HTERT RPE-1 (cell line): ENCODE results near the gene EDARADD.

ENCODE experiments used
- in situ Hi-C: fragments of 300-500 bp; cut with MboI; formaldehyde crosslinking; loops from 4 replicates; pipeline ENCODE4 v1.14.3; 2020; ENCODE audit warnings: low sequenced_read_pairs

EDARADD gene

GRCh38 chr1:236392182-236392581 lies 1.9 kb upstream of the EDARADD start:
- in situ Hi-C loops = no loop called here

DNA sequence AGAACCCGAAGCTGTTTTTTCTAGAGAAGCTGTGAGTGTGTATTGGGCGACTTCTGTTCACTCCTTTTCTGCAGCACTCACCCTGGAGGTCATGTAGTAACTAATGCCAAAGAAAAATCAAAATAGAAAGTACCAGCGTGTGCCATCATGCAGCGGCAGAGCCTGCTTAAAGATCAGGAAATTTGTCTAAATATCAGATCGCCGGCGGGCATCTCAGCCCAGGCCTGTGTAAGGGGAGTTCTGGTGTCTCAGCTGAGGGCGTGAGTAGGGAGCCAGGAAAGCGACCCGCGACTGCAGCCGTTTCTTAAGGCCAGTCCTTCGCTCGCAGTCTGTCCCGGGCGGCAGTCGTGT lies 768 bp downstream of the EDARADD start:
- in situ Hi-C loops = no loop called here

DNA sequence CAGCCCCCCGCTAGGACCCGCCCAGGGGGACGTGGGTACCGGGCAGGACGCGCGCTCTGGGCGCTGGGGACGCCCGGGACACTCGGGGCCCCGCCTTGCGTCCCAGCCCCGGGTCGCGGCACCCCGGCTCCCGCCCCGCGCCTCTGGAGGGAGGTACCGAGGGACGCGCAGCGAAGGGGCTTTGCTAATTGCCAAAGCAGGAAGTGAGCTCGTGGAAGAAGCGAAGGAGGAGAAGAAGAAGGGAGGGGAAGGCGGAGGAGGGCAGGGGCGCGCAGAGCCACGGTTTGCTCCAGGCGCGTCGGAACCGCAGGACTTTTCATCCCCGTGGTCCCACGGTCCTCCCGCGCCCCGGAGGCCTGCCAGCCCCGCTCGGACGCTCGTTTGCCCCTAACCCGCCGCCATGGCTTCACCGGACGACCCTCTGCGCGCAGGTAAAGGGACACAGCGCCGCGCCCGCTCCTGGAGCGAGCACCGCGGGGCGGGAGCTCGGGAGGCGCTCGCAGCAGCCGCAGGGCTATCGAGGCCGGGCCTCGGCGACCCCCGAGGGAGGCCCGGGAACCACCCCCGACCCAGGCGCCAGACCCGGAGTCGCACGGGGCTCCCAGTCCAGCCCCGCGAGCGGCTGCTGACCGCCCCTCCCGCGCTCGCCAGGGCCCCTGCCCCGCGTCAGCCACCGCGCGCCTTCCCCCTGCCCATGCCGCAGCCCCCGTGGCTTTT lies 1.3 kb downstream of the EDARADD start:
- in situ Hi-C loops = no loop called here

DNA sequence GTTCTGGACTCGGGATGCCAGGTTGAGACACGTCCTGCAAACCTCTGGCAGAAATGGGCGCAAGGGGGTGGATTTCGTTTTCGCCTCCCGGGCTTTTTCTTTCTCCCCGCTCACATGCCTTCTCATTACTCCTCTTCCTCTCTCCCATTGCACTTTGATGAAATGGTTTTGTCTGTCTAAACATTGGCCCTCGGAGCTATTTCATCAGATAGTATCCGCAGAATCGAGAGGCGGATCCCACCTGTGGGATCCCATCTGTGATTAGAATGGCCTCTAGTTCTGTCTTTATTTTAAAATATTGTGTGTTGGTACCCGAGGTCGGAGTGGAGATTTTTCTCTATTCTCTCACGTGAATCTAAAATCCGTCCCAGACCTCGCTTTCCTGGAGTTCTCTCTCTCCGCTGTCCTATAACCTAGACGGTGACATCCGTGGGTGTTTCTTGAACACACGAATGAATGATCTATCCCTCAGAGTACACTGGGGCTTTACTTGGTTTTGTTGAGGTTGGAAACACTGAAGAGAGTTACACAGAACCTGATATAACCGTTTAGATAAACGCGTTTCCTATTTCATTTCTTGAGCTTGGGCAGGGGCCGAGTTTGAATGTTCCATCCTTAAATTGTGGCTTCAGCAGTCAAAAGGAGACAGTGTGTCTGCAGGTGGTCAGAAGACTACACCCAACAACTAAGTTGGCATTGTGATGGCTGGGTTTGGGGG lies 2.0 kb downstream of the EDARADD start:
- in situ Hi-C loops = no loop called here

GRCh38 chr1:236396665-236397043 lies 2.6 kb downstream of the EDARADD start:
- in situ Hi-C loops = no loop called here

- in situ Hi-C loops = no loop called here
Measured at GRCh38 chr1:236397173-236397759, 3.2 kb downstream of the EDARADD start.

GRCh38 chr1:236398538-236398937 lies 4.5 kb downstream of the EDARADD start:
- in situ Hi-C loops = no loop called here

DNA sequence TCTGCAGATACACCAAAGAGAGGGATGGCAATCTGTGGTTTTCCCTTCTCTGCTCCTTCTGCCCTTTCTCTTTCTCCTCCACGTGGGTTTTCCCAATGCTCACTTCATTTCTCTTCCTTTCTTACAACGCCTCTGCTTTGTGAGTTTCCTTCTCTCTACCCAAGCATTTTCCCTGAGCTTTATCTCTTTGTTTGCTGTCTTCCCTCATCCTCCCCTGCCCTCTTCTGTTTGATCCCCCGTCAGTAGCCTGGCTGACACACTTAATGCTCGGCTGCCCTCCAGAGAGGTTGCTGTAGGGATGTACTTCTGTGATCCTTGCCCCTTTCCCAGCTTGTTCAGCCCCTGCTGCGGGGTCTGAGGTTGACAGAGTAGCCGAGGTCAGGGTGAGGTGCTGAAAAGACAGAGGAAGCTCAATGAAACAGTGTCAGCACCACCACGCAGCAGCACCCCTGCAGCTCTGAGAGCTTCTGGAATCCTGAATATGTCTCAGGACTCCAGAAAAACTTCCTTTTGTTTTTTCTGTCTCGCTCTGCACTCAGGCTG lies 6.0 kb downstream of the EDARADD start:
- in situ Hi-C loops = no loop called here

GRCh38 chr1:236401698-236402097 lies 7.6 kb downstream of the EDARADD start:
- in situ Hi-C loops = no loop called here

GRCh38 chr1:236403905-236404696 lies 10.0 kb downstream of the EDARADD start:
- in situ Hi-C loops = no loop called here

- in situ Hi-C loops = no loop called here
Measured at GRCh38 chr1:236407059-236407458, 13.0 kb downstream of the EDARADD start.

DNA sequence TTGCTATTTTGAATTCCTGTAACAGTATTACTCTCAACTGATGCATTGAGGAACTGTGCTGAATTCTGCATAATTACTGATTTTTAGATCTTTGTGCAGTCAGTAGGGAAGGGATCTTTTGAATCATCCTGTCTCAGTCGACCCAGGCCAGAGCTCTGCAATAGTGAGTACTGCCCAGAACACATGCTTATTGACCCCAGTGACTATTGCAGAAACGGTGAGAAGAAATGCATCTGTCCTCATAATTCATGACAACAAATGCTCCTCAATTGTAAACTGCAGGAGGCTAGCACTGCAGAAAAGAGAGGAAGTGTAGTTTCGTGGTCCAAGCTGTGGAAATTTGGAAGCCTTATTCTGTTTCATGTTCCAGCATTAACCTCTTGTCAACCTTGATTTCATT lies 19.6 kb downstream of the EDARADD start:
- in situ Hi-C loops = no loop called here

DNA sequence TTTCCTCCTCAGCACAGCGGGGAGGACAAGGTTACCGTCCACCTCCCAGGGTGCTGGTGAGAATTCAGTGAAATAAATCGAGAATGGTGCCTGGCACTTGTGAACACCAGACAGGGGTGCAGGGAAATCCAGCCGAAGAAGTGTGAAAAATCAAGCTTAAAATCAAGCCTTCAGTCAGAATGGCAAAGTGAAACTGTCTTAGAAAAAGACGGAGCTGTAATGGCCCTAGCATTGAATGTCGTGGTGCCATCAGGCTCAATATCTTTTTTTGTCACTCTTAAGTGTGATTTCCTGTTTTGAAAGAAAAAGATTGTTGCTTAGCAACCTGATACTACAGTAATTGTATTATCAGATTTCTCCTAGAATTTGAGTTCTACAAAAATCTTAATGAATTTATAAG lies 22.1 kb downstream of the EDARADD start:
- in situ Hi-C loops = no loop called here

DNA sequence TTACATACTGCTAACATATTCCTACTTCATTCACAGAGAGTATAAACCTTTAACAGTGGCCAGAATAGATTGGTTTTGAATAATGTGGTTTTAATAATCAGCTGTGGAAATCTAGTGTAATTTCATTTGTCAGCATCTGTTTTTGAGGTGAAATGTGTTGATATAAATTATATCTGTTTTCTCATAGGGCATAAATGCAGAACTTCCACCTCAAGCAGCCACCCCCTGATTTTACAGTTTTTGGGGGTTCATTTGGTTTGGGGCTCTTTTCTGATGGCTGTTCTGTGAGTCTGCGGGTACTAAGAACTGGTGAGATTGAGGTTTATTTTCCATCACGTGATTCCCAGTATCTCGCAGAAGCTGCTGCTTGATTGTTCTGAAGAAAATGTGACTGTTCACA lies 23.2 kb downstream of the EDARADD start:
- in situ Hi-C loops = no loop called here

DNA sequence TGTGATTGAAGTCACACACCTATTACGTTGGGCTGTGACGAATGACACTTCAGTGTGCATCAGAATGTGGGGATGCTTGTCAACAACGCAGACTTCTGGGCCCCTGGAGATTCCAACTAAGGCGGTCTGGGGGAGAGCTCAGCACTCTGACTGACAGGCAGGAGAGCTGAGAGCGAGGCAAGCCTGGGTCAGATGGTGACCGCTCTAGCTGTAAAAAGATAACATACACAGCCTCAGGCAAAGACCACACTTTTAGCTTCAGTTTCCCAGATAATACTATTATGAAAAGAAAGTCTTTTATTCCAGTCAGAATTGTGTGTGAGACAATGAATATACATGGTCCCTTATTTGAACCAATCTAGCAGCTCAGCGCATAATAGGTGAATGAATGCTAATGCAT lies 25.4 kb downstream of the EDARADD start:
- in situ Hi-C loops = no loop called here

GRCh38 chr1:236421022-236421421 lies 26.9 kb downstream of the EDARADD start:
- in situ Hi-C loops = no loop called here

DNA sequence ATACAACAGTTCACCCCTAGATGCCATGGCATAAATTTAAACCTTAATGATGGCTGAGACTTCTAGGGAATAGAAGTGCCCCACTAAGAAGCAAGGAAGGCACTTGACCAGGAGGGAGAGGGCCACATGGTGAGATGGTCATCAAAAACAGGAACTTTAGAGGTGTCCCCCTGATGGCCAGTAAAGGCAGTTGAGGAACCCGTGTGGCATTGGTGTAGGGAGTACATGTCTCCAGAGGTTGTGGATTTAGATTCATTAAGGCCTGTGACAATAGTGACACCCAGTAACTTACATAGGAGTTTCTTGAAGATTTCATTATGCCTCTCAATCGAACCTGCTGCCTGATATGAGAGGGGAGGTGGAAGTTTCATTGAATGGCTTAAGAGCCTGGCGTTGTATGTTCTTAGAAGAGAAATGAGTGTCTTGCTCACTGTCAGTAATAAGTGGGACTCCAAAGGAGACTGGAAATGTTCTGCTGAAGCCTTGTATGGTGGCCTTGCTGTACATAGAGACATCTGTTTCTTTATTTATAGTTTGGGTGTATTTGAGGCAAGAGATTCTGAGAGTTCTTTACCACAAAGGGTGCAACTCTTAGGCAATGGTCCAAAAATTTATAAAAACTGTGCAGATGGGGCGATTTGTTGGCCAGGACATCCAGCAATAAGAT lies 27.9 kb downstream of the EDARADD start:
- in situ Hi-C loops = no loop called here

DNA sequence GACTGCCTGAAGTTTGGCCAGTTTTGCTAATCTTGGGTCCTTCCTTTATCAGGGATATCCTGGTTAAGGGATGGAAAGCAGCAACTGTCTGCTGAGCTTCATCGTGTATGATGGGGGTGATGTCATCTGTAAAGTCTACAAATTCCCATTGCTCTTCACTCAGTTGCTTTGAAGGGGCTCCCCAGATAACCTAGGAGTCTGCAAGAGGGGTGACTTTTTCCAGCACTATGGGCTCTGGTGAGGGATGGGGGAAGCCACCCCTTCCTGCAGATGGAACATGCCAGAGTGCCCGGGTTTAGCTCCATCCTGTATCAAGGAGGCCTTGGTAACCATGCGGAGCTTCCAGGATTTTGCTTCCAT lies 28.4 kb downstream of the EDARADD start:
- in situ Hi-C loops = no loop called here

DNA sequence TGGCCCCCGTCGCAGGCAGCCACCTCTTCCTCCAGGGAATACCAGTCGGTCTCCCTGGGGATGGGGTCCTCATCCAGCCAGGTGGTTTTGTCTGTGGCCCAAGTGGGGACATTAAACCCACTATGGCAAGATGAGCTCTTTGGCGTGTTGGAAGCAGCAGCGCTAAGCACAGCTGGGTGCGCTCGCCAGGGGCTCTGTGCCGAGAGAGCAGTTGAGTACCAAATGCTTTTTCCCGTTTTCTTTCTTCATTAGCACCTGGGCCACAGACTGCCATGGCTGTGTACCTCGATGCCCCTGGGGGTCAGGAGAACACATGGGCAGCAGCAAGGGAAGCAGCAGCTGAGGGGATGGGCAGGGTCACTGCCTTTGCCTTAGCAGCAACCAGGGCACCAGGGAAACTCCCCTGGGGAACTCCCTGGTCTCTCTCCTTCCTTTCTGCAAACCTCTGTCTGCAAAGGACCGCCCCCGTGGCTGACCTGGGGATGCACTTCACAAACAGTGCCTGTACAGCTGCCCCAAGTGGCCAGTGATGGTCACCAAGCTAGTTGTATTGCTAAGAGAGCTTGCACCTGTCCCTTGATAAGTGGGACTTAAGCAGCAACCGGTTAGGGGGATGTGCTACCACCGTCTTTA lies 31.1 kb downstream of the EDARADD start:
- in situ Hi-C loops = no loop called here

DNA sequence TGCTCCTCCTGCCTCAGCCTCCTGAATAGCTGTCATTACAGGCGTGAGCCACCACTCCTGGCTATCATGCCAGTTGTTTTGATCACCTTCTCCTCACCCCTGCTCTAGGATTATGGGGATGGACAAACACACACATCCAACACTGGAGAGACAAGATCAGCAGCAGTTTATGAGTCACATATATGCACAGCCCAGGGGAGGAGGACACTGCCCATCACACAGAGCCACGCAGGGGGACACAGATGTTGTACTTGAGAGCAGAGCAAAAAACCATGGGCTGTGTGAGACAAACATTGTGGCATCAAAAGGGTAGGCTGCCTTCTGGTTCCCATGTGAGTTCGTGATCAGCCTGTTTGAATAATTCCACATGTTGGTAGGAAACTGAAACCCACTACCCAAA lies 32.1 kb downstream of the EDARADD start:
- in situ Hi-C loops = no loop called here
